Measurements from ENCODE around the gene INSL3. TPM values are rescaled to one million over a fixed set of nuclear protein-coding genes. Genes with fewer than 3 reads are reported as not detected.

INSL3 gene
- polyA plus RNA-seq, 1 donor from 2014 or later: not detected

DNA sequence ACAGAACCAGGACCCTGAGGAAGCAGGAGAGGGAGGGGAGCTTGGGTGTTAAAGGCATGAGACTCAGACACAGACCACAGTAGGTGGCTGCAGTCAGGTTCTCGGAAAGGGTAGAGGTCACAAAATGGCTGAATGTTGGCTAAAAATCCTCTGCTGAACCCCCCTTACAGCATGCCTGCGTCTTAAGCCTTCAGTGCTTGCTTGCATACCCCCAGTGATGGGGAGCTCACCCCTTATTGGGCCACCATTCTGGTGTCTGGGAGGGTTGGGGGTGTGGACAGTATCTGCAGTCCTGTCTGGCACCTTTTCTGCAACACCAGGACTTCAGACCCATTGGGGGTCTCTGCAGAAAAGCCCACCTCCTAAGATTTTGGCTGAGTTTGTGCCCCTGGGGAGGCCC lies 40.5 kb downstream of the INSL3 start:
- Histone ChIP-seq H3K9me2 (ENCODE audit: insufficient read depth, low read length) (no peaks in the 10 kb centered on the region), H3K36me3 (ENCODE audit: insufficient read depth, low read length) (no peaks in the 10 kb centered on the region), H3K4me2 (ENCODE audit: low read length) (no peak overlapping the region)

DNA sequence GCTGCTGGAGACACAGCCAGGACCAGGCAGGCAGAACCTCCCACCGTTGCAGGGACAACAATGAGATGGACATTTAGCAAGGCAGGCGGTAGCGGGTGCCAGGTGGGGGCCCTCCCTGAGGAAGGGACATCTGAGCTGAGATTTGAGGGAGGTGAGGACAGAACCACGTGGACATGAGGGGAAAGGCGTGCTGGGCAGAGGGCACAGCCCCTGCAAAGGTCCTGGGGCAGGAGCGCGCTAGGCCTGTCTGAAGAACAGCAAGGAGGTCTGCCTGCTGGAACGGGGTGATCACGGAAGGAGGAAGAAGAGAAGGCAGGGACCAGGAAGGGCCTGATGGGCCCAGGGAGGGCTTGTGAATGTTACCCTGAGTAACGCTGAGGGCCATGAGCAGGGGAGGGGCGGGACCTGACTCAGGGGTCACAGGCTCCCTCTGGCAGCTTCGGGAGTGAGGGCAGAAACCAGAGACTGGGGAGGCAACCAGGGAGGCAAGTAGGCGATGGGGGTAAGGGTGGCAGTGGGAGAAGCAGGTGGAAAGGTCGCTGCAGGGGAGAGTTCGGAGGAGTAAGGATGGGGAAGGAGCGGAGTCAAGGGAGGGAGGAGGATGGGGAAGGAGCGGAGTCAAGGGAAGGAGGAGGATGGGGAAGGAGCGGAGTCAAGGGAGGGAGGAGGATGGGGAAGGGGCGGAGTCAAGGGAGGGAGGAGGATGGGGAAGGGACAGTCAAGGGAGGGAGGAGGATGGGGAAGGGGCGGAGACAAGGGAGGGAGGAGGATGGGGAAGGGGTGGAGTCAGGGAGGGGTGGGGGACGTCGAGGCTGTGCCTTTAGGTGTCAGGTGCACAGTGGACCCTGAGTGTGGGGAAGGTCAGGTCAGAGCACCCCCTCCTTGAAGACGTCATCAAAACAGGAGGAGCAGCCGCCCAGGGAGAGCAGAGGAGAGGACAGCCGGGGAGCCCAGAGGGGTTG lies 42.1 kb downstream of the INSL3 start:
- Histone ChIP-seq H3K9me2 (ENCODE audit: insufficient read depth, low read length) (no peaks in the 10 kb centered on the region), H2AFZ (ENCODE audit: low read depth, low read length) (no peak overlapping the region), H3K4me3 (ENCODE audit: low read length) (no peak overlapping the region), H3K4me2 (ENCODE audit: low read length) (no peak overlapping the region), H3K36me3 (ENCODE audit: insufficient read depth, low read length) (no peaks in the 10 kb centered on the region), H4K20me1 (ENCODE audit: insufficient read depth) (no peaks in the 10 kb centered on the region), H3F3A (ENCODE audit: insufficient read depth, low read length, poor library complexity, severe bottlenecking) (no peaks in the 10 kb centered on the region), H3K9ac (ENCODE audit: low read length) (no peak overlapping the region), H3K9me3 (ENCODE audit: low read length) (no peaks in the 10 kb centered on the region), H3K27ac (ENCODE audit: low read length) (no peak overlapping the region), H3K79me2 (replicated peaks; ENCODE audit: insufficient read depth, low read length) (no peaks in the 10 kb centered on the region), H3K27me3 (ENCODE audit: insufficient read depth, low read depth, low read length) (no peaks in the 10 kb centered on the region)
- no peak for TF ChIP-seq RAD21 (conservative IDR thresholded peaks at IDR 0.05)
- TF ChIP-seq, protein P1, sequence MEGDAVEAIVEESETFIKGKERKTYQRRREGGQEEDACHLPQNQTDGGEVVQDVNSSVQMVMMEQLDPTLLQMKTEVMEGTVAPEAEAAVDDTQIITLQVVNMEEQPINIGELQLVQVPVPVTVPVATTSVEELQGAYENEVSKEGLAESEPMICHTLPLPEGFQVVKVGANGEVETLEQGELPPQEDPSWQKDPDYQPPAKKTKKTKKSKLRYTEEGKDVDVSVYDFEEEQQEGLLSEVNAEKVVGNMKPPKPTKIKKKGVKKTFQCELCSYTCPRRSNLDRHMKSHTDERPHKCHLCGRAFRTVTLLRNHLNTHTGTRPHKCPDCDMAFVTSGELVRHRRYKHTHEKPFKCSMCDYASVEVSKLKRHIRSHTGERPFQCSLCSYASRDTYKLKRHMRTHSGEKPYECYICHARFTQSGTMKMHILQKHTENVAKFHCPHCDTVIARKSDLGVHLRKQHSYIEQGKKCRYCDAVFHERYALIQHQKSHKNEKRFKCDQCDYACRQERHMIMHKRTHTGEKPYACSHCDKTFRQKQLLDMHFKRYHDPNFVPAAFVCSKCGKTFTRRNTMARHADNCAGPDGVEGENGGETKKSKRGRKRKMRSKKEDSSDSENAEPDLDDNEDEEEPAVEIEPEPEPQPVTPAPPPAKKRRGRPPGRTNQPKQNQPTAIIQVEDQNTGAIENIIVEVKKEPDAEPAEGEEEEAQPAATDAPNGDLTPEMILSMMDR (IDR thresholded peaks at IDR 0.05; ENCODE audit: poor library complexity, severe bottlenecking): no peak
- no peak for TF ChIP-seq EP300 (conservative IDR thresholded peaks at IDR 0.05; ENCODE audit: poor library complexity, severe bottlenecking)
- TF ChIP-seq POLR2AphosphoS5 (IDR thresholded peaks at IDR 0.05): no peak
- no peak for TF ChIP-seq TAF1 (IDR thresholded peaks at IDR 0.05; ENCODE audit: low read depth)
- TF ChIP-seq, protein P2, sequence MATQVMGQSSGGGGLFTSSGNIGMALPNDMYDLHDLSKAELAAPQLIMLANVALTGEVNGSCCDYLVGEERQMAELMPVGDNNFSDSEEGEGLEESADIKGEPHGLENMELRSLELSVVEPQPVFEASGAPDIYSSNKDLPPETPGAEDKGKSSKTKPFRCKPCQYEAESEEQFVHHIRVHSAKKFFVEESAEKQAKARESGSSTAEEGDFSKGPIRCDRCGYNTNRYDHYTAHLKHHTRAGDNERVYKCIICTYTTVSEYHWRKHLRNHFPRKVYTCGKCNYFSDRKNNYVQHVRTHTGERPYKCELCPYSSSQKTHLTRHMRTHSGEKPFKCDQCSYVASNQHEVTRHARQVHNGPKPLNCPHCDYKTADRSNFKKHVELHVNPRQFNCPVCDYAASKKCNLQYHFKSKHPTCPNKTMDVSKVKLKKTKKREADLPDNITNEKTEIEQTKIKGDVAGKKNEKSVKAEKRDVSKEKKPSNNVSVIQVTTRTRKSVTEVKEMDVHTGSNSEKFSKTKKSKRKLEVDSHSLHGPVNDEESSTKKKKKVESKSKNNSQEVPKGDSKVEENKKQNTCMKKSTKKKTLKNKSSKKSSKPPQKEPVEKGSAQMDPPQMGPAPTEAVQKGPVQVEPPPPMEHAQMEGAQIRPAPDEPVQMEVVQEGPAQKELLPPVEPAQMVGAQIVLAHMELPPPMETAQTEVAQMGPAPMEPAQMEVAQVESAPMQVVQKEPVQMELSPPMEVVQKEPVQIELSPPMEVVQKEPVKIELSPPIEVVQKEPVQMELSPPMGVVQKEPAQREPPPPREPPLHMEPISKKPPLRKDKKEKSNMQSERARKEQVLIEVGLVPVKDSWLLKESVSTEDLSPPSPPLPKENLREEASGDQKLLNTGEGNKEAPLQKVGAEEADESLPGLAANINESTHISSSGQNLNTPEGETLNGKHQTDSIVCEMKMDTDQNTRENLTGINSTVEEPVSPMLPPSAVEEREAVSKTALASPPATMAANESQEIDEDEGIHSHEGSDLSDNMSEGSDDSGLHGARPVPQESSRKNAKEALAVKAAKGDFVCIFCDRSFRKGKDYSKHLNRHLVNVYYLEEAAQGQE (IDR thresholded peaks at IDR 0.05; ENCODE audit: borderline replicate concordance): no peak
- no peak for TF ChIP-seq EZH2 (IDR thresholded peaks at IDR 0.05; ENCODE audit: borderline replicate concordance, insufficient read depth, low read length, poor library complexity, severe bottlenecking)
- TF ChIP-seq MXI1 (conservative IDR thresholded peaks at IDR 0.05; ENCODE audit: poor library complexity, severe bottlenecking): no peak

More for the DNA sequence above, 40.5 kb downstream of the INSL3 start:
- no peaks in the 10 kb centered on the region for H3K9me3 ChIP-seq (ENCODE audit: low read length)
- H2AFZ ChIP-seq (ENCODE audit: low read depth, low read length): no peak overlapping the region
- no peak overlapping the region for H3K9ac ChIP-seq (ENCODE audit: low read length)
- H4K20me1 ChIP-seq (ENCODE audit: insufficient read depth): no peaks in the 10 kb centered on the region
- no peak for TF ChIP-seq SMC3 (conservative IDR thresholded peaks at IDR 0.05; ENCODE audit: poor library complexity)
- no peak for TF ChIP-seq RAD21 (conservative IDR thresholded peaks at IDR 0.05)
- TF ChIP-seq POLR2AphosphoS5 (IDR thresholded peaks at IDR 0.05): no peak
- TF ChIP-seq TAF1 (IDR thresholded peaks at IDR 0.05; ENCODE audit: low read depth): no peak
- TF ChIP-seq, protein P1 (IDR thresholded peaks at IDR 0.05; ENCODE audit: poor library complexity, severe bottlenecking): no peak
- TF ChIP-seq EZH2 (IDR thresholded peaks at IDR 0.05; ENCODE audit: borderline replicate concordance, insufficient read depth, low read length, poor library complexity, severe bottlenecking): no peak
- no peak for TF ChIP-seq EP300 (conservative IDR thresholded peaks at IDR 0.05; ENCODE audit: poor library complexity, severe bottlenecking)
- TF ChIP-seq, protein P2 (IDR thresholded peaks at IDR 0.05; ENCODE audit: borderline replicate concordance): no peak
- no peak for TF ChIP-seq MXI1 (conservative IDR thresholded peaks at IDR 0.05; ENCODE audit: poor library complexity, severe bottlenecking)
- H3K27me3 ChIP-seq (ENCODE audit: insufficient read depth, low read depth, low read length): no peaks in the 10 kb centered on the region
- no peaks in the 10 kb centered on the region for H3K79me2 ChIP-seq (replicated peaks; ENCODE audit: insufficient read depth, low read length)
- H3K4me3 ChIP-seq (ENCODE audit: low read length): no peak overlapping the region
- H3F3A ChIP-seq (ENCODE audit: insufficient read depth, low read length, poor library complexity, severe bottlenecking): no peaks in the 10 kb centered on the region
- no peak overlapping the region for H3K27ac ChIP-seq (ENCODE audit: low read length)
